ENCODE data around the gene RILP. TPM values are rescaled to one million over a fixed set of nuclear protein-coding genes. Genes with fewer than 3 reads are reported as not detected.

RILP gene
- polyA plus RNA-seq, 1 donor (not counting 4 experiments of a cell fraction or from before 2014, with no cell fraction given): 3.2 TPM

- TF ChIP-seq EZH2 (IDR thresholded peaks at IDR 0.05; ENCODE audit: low read length) (no peak), CTCF (optimal IDR thresholded peaks at IDR 0.05 in 1 of 3, IDR thresholded peaks at IDR 0.05 in 1 of 3, conservative IDR thresholded peaks at IDR 0.05 in 1 of 3; ENCODE audit: extremely low read depth in 1 of 3, insufficient read depth in 2 of 3, low read length in 3 of 3) (peak in 2 of 3 experiments; percentile 20 to 53)
- FAIRE-seq (peak; percentile 13), DNase-seq (ENCODE audit: low read depth, low spot score) (no peak)
- Histone ChIP-seq H3K9me1 (ENCODE audit: control insufficient read depth, extremely low read depth, insufficient read depth, low read length) (no peaks in the 10 kb centered on the region), H3K27ac (ENCODE audit: control insufficient read depth, insufficient read depth, low read length) (no peak overlapping the region), H3K9me3 (ENCODE audit: control insufficient read depth, low read depth, low read length) (no peaks in the 10 kb centered on the region), H3K79me2 (ENCODE audit: control insufficient read depth, insufficient read depth, low read length) (no peaks in the 10 kb centered on the region), H2AFZ (ENCODE audit: control insufficient read depth, low read length) (peak overlapping the region; percentile 88), H4K20me1 (ENCODE audit: control insufficient read depth, extremely low read depth, insufficient read depth, low read length) (peaks cover 2% of the 10 kb centered on the region), H3K4me1 (ENCODE audit: control insufficient read depth, extremely low read depth, insufficient read depth, low read length) (peaks cover 33% of the 10 kb centered on the region), H3K4me2 (ENCODE audit: control insufficient read depth, extremely low read depth, insufficient read depth, low read depth, low read length) (peak overlapping the region; percentile 83), H3K4me3 (ENCODE audit: control insufficient read depth in 2 of 3, extremely low read depth in 1 of 3, insufficient read depth in 2 of 3, low read depth in 1 of 3, low read length in 3 of 3) (peak overlapping the region; percentile 36 to 71 (median 46)), H3K27me3 (ENCODE audit: control insufficient read depth, extremely low read depth, insufficient read depth, low read length) (no peaks in the 10 kb centered on the region), H3K36me3 (ENCODE audit: control insufficient read depth in 2 of 2, extremely low read depth in 1 of 2, insufficient read depth in 2 of 2, low read length in 2 of 2) (peaks cover 19 to 20% of the 10 kb centered on the region in 2 experiments), H3K9ac (ENCODE audit: control insufficient read depth, extremely low read depth, insufficient read depth, low read length) (peak overlapping the region; percentile 69)
- dilution Hi-C loops (cut with MboI; ENCODE audit: extremely low pct_ligation_motif_present, low sequenced_read_pairs): no loop called here
Measured at GRCh38 chr17:1648173-1648962, 1.3 kb downstream of the RILP start.

GRCh38 chr17:1647802-1648171, 1.9 kb downstream of the RILP start:
- no peak overlapping the region for H3K4me3 ChIP-seq (ENCODE audit: control insufficient read depth in 2 of 3, extremely low read depth in 1 of 3, insufficient read depth in 2 of 3, low read depth in 1 of 3, low read length in 3 of 3)
- H3K36me3 ChIP-seq (ENCODE audit: control insufficient read depth in 2 of 2, extremely low read depth in 1 of 2, insufficient read depth in 2 of 2, low read length in 2 of 2): peaks cover 15 to 19% of the 10 kb centered on the region in 2 experiments
- no peaks in the 10 kb centered on the region for H3K9me1 ChIP-seq (ENCODE audit: control insufficient read depth, extremely low read depth, insufficient read depth, low read length)
- H3K9me3 ChIP-seq (ENCODE audit: control insufficient read depth, low read depth, low read length): no peaks in the 10 kb centered on the region
- H2AFZ ChIP-seq (ENCODE audit: control insufficient read depth, low read length): no peak overlapping the region
- FAIRE-seq: no peak
- dilution Hi-C loops (cut with MboI; ENCODE audit: extremely low pct_ligation_motif_present, low sequenced_read_pairs): no loop called here
- H3K79me2 ChIP-seq (ENCODE audit: control insufficient read depth, insufficient read depth, low read length): no peaks in the 10 kb centered on the region
- peak overlapping the region; percentile 83 for H3K4me2 ChIP-seq (ENCODE audit: control insufficient read depth, extremely low read depth, insufficient read depth, low read depth, low read length)
- H3K4me1 ChIP-seq (ENCODE audit: control insufficient read depth, extremely low read depth, insufficient read depth, low read length): peaks cover 33% of the 10 kb centered on the region
- no peaks in the 10 kb centered on the region for H3K27me3 ChIP-seq (ENCODE audit: control insufficient read depth, extremely low read depth, insufficient read depth, low read length)
- H3K9ac ChIP-seq (ENCODE audit: control insufficient read depth, extremely low read depth, insufficient read depth, low read length): no peak overlapping the region
- H3K27ac ChIP-seq (ENCODE audit: control insufficient read depth, insufficient read depth, low read length): no peak overlapping the region
- H4K20me1 ChIP-seq (ENCODE audit: control insufficient read depth, extremely low read depth, insufficient read depth, low read length): peaks cover 2% of the 10 kb centered on the region
- no peak for DNase-seq (ENCODE audit: low read depth, low spot score)
- no peak for TF ChIP-seq EZH2 (IDR thresholded peaks at IDR 0.05; ENCODE audit: low read length)
- TF ChIP-seq CTCF (optimal IDR thresholded peaks at IDR 0.05 in 1 of 3, IDR thresholded peaks at IDR 0.05 in 1 of 3, conservative IDR thresholded peaks at IDR 0.05 in 1 of 3; ENCODE audit: extremely low read depth in 1 of 3, insufficient read depth in 2 of 3, low read length in 3 of 3): no peak

All from keratinocyte (primary cell).